GM18508 (cell line): ENCODE measurements around the gene PIGB.
"Not testable (repeated sequence)": the region's sequence is repeated elsewhere in the genome, so short reads cannot be mapped to it uniquely, and the experiment has no call there.

Experiments used
- ATAC-seq: cut with Tn5 transposase; IDR thresholded peaks from one replicate; pipeline ENCODE4 v1.9.1; 2021; ENCODE audit warnings: moderate number of reproducible peaks; ENCODE audit not compliant: insufficient read depth, unreplicated experiment

The PIGB gene

GRCh38 chr15:55366981-55367380, 48.0 kb downstream of the PIGB start:
- no peak for ATAC-seq

GRCh38 chr15:55372701-55373440, 53.8 kb downstream of the PIGB start:
- ATAC-seq, result peak; percentile 56

DNA sequence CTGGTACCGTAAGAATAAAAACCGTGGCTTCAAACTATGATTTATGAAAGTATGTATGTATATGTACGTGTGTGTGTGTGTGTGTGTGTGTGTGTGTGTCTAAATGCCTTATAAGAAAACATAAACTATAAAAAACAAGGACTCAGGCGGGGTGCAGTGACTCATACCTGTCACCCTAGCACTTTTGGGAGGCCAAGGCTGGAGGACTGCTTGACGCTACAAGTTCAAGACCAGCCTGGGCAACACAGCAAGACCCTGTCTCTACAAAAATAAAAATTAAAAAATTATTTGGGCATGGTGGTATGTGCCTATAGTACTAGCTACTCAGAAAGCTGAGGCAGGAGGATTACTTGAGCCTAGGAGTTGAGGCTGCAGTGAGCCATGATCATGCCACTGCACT, 60.1 kb downstream of the PIGB start:
- no peak for ATAC-seq

- ATAC-seq, result no peak
Measured at GRCh38 chr15:55381595-55381994, 62.6 kb downstream of the PIGB start.

GRCh38 chr15:55383687-55384086, 64.7 kb downstream of the PIGB start:
- no peak for ATAC-seq

GRCh38 chr15:55387027-55387426, 68.0 kb downstream of the PIGB start:
- ATAC-seq, result no peak

DNA sequence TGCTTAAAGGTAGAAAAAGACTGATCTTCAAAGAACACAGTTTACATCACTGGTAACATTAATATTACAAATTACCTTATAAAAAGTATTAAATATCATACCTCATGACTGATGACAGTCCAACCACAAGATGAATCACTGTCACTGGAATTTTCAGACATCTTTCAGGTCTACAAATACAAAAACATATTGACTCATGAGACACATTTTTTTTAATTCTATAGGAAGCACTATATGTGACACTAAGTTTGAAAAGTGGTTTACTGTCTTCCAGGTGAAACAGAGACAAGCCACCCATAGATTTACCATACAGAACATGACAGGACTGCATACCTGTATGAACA, 70.2 kb downstream of the PIGB start:
- ATAC-seq, result no peak

- ATAC-seq, result no peak
Measured at GRCh38 chr15:55394694-55395093, 75.7 kb downstream of the PIGB start.

DNA sequence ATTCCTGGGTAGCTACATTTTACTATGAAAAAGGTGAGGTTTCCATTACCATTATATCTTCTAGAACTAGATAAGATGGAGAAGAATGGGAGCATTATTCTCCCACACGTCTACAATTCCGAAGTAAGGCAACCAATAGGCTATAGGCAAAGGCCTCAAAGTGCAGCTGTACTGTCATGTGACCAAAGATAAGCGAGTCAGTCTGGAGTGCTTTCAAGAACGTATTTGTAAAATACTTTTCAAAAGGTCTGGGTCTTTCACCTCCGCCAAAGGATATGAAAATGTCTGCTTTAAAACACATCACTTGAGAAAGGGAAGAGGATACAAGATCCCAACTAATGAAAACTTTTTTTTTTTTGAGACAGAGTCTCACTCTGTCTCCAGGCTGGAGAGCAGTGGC, 79.2 kb downstream of the PIGB start:
- no peak for ATAC-seq

DNA sequence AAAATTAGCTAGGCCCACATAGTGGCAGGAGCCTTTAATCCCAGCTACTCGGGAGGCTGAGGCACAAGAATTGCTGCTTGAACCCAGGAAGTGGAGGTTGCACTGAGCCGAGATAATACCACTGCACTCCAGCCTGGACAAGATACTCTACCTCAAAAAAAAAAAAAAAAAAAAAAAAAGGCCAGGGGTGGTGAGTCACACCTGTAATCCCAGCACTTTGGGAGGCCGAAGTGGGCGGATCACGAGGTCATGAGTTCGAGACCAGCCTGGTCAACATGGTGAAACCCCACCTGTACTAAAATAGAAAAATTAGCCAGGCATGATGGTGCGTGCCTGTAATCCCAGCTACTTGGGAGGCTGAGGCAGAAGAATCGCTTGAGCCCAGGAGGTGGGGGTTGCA, 81.0 kb downstream of the PIGB start:
- ATAC-seq, result not testable (repeated sequence)

DNA sequence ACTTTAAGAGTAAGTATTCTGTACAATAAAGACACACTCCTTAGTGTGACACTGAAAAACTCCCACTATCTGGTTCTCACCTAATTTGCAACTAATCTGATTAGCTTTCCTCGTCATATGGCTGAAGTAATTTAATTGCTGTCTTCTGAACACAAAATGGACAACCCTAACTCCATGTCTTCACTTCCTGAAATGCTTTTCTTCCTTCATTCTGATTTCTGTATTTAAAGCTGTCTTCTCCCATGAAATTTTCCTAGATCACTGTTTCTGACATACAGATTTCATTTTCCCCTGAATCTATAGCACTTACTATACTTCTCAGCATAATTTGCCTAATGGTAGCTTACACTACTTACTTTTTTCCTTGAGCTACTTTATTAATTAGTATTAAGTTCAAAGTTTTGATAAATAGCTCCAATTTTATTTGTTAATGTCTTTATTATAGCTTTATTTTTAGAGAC, 82.8 kb downstream of the PIGB start:
- ATAC-seq, result no peak

GRCh38 chr15:55402707-55403106, 83.7 kb downstream of the PIGB start:
- ATAC-seq, result peak; percentile 49

GRCh38 chr15:55403531-55403930, 84.5 kb downstream of the PIGB start:
- no peak for ATAC-seq
